Psoas muscle (tissue), 8 donors: Measurements from ENCODE around the gene SCAMP2. TPM values are rescaled to one million over a fixed set of nuclear protein-coding genes. Genes with fewer than 3 reads are reported as not detected.

Source experiments
- ATAC-seq, 4 donors: fragments of 200-7000 bp; cut with Tn5 transposase; one replicate each; pipeline ENCODE4 v1.9.1; 2020; ENCODE audit warnings: moderate library complexity in 3 of 4, mild to moderate bottlenecking in 2 of 4
- DNase-seq, 2 donors: peaks; one replicate each; pipeline ENCODE4 v3.0.0-alpha.2; 2020
- H3K27ac ChIP-seq: fragments of 200-600 bp; one replicate; pipeline ENCODE4 v1.8.0; 2022
- H3K27me3 ChIP-seq, 3 donors: fragments of 200-600 bp in 1 of 3; one replicate each; pipeline versions ENCODE4 v1.6.1 to v1.8.0; 2013 to 2022; ENCODE audit warnings: low read length in 2 of 3, mild to moderate bottlenecking in 2 of 3, moderate library complexity in 1 of 3; ENCODE audit not compliant: insufficient read depth in 3 of 3
- H3K36me3 ChIP-seq, 2 donors: fragments of 200-600 bp in 1 of 2; one replicate each; pipeline versions ENCODE4 v1.6.1 to v1.8.0; 2013 to 2022; ENCODE audit warnings: low read depth in 1 of 2, mild to moderate bottlenecking in 1 of 2, moderate library complexity in 1 of 2; ENCODE audit not compliant: insufficient read depth in 1 of 2
- H3K4me1 ChIP-seq: fragments of 200-600 bp; one replicate; pipeline ENCODE4 v1.8.0; 2022
- H3K4me3 ChIP-seq: fragments of 200-600 bp; one replicate; pipeline ENCODE4 v1.8.0; 2022; ENCODE audit warnings: mild to moderate bottlenecking
- H3K9me3 ChIP-seq: fragments of 200-600 bp; one replicate; pipeline ENCODE4 v1.8.0; 2022
- CTCF ChIP-seq: fragments of 200-600 bp; IDR thresholded peaks from one replicate; pipeline ENCODE4 v1.8.0; 2022; ENCODE audit warnings: antibody characterized with exemption
- WGBS, 3 donors: extraction: QIAGEN DNeasy Blood & Tissue Kit; methylation state at CpG; one replicate each; pipeline versions ENCODE4 v1.1.6 to v1.1.7; 2013; 5-methylcytosine and 5-hydroxymethylcytosine counted together
- intact Hi-C, 2 donors: fragments of 100-400 bp; cut with DNase I; formaldehyde crosslinking; loops; one replicate each; pipeline versions ENCODE4 v1.11.0 to v1.14.2; 2022
- polyA plus RNA-seq, 3 donors: library from polyadenylated mRNA; stranded (reverse); fragments of 200-250 nt; gene quantifications; one replicate each; pipeline ENCODE4 v1.2.3, GENCODE V29; 2013
- total RNA-seq, 4 donors: library from RNA; stranded (reverse); fragmentation: NEBNext Ultra II Directional in 2 of 4; extraction: Animal tissue kit (Norgen Biotek cat#: 25700) in 2 of 4; gene quantifications; one replicate each; pipeline versions ENCODE4 v1.2.1 to v1.2.4, GENCODE V29; 2021 to 2023
- donor health status: healthy with polysubstance abuse.
- donor health status: DM: no; HTN: no; CAD: no; lungs with moderate emphysema.
- donor health status: Bipolar disorder and iron deficiency.
- donor health status: healthy.
- donor health status: DM: yes; HTN: yes; CAD: no.
- donor health status: DM: no; HTN: no; CAD: no.
- donor health status: DM: no; HTN: no; CAD: no.
- donor health status: DM: yes; HTN: yes; CAD: no.

Gene SCAMP2
- total and polyA plus RNA-seq, 7 donors: 32.1 to 73.6 (median 48.6) TPM

GRCh38 chr15:74843891-74844299, 29.3 kb downstream of the SCAMP2 start:
- Histone ChIP-seq H3K4me1 (peaks cover 19% of the 10 kb centered on the region), H3K36me3 (peaks cover 0 to 64% of the 10 kb centered on the region in 2 donors), H3K27ac (peak overlapping the region; percentile 89), H3K9me3 (no peaks in the 10 kb centered on the region), H3K4me3 (peak overlapping the region; percentile 72), H3K27me3 (no peaks in the 10 kb centered on the region)
- no peak for DNase-seq
- intact Hi-C loops: loop anchor here in 1 of 2 donors (5.0 kb wide), 1 partner anchor 63 kb away; the partner anchor contains the start of gene FAM219B
- no peak for TF ChIP-seq CTCF
- peak in 1 of 4 donors; percentile 6 for ATAC-seq
- 53 to 63% (median 55%) methylated on average over 11 to 12 of the region's 12 CpGs for WGBS, 3 donors

- no peak for DNase-seq
- H3K36me3 ChIP-seq: peaks cover 0 to 64% of the 10 kb centered on the region in 2 donors
- no peaks in the 10 kb centered on the region for H3K9me3 ChIP-seq
- intact Hi-C loops: loop anchor here in 1 of 2 donors (5.0 kb wide), 1 partner anchor 64 kb away; the partner anchor contains the start of gene FAM219B
- H3K27me3 ChIP-seq: no peaks in the 10 kb centered on the region
- ATAC-seq: no peak
- no peak for TF ChIP-seq CTCF
- H3K4me1 ChIP-seq: peaks cover 19% of the 10 kb centered on the region
- peak overlapping the region; percentile 72 for H3K4me3 ChIP-seq
- peak overlapping the region; percentile 89 for H3K27ac ChIP-seq
- 8 to 17% (median 9%) methylated on average over 11 to 18 of the region's 18 CpGs for WGBS, 3 donors
Observed at GRCh38 chr15:74843445-74843828, 29.7 kb downstream of the SCAMP2 start.

GRCh38 chr15:74842581-74843444, 30.4 kb downstream of the SCAMP2 start, which contains the start of gene ULK3:
ULK3 (minus strand) TSS chr15:74843156; CDS start chr15:74843105, 51 bp downstream.
- Histone ChIP-seq H3K36me3 (peaks cover 0 to 64% of the 10 kb centered on the region in 2 donors), H3K27ac (peak within 1 kb of the TSS; percentile 89), H3K4me1 (peaks cover 13% of the 10 kb centered on the region), H3K4me3 (peak within 1 kb of the TSS; percentile 72), H3K9me3 (no peaks in the 10 kb centered on the region), H3K27me3 (no peaks in the 10 kb centered on the region)
- WGBS, 3 donors: 0 to 1% (median 0%) methylated on average over 67 to 84 of the region's 84 CpGs
- intact Hi-C loops: loop anchor here in 1 of 2 donors (5.0 kb wide), 1 partner anchor 64 kb away; the partner anchor contains the start of gene FAM219B
- peak; percentile 85 for TF ChIP-seq CTCF
- ATAC-seq (peak; percentile 91 to 96 (median 92)), DNase-seq (peak; percentile 94 to 97)

- Histone ChIP-seq H3K27ac (no peak overlapping the region), H3K36me3 (peaks cover 0 to 64% of the 10 kb centered on the region in 2 donors), H3K9me3 (no peaks in the 10 kb centered on the region), H3K4me3 (peak overlapping the region; percentile 72), H3K4me1 (peaks cover 6% of the 10 kb centered on the region), H3K27me3 (no peaks in the 10 kb centered on the region)
- WGBS, 3 donors: 81 to 84% (median 82%) methylated on average over 14 of the region's 14 CpGs
- no peak for DNase-seq
- intact Hi-C loops: loop anchor here in 1 of 2 donors (5.0 kb wide), 1 partner anchor 65 kb away; the partner anchor contains the start of gene FAM219B
- TF ChIP-seq CTCF: no peak
- no peak for ATAC-seq
Observed at GRCh38 chr15:74841891-74842373, 31.2 kb downstream of the SCAMP2 start.
